HG02642 (cell line): ENCODE data around the gene LILRA6.
"Not testable (repeated sequence)": the region's sequence is repeated elsewhere in the genome, so short reads cannot be mapped to it uniquely, and the experiment has no call there.

Experiments
- ATAC-seq: cut with Tn5 transposase; IDR thresholded peaks from one replicate; pipeline ENCODE4 v1.9.1; 2021; ENCODE audit warnings: mild to moderate bottlenecking; ENCODE audit not compliant: unreplicated experiment, poor library complexity

Gene LILRA6

DNA sequence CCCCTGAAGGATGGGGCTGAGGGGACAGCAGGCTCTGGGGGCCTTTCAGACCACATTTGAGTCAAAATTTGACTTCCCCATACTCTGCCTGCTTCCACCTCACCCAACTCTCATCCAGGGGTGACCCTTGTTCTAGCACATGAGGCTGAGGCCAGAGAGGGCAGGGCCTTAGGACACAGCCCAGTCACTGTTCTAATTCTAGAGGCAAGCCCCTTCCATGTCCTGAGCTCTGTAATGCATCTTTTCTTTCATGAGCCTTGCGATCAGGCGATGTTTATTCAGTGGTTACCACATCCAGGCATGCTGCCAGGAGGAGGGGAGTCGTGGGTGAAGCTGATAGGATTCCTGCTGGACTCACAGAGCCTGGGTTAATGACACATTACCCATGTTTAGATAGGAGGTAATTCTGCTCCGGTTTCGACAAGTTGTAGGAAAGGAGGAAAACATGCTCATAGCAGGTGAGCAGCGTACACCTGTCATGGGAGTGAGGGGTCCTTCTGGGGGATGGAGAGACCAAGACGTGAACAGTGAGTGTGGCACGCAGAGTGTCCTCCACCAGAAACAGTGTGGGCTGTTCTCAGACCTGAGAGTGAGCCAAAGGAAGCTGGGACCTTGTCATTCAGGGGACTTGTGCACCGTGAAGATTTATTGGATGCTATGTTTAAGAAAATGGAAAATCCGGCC lies 32.6 kb downstream of the LILRA6 start:
- no peak for ATAC-seq

GRCh38 chr19:54209058-54209810 lies 33.4 kb downstream of the LILRA6 start:
- no peak for ATAC-seq

GRCh38 chr19:54208784-54209057 lies 33.9 kb downstream of the LILRA6 start:
- no peak for ATAC-seq

- ATAC-seq = peak; percentile 48
Observed at GRCh38 chr19:54207983-54208783, 34.4 kb downstream of the LILRA6 start.

DNA sequence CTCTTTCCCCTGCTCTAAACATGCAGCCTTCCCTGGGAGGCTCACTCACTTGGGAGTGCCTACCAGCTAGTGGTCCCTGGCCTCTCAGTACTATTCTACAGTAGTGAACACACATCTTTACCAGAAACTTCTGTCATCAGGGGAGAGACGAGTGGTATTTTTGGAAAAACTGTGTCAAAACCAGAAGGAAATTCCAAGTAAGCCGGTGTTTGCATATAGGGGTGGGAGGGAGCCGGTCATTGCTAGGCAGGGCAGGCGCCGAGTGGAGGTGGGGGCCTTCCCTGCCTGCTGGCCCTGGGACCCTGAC lies 35.0 kb downstream of the LILRA6 start:
- ATAC-seq = no peak

DNA sequence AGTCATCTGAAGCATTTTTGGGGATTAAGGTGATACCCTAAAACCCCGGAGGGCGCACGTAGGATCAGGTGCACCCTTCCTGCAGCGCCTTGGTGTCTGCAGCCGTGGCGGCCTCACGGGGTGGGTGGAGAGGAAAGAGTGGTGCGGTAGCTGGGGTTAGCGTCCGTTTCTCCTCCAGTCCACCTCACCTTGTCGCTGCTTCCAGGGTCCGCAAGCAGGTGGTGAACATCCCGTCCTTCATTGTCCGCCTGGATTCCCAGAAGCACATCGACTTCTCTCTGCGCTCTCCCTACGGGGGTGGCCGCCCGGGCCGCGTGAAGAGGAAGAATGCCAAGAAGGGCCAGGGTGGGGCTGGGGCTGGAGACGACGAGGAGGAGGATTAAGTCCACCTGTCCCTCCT lies 35.4 kb downstream of the LILRA6 start:
- ATAC-seq = not testable (repeated sequence)

- ATAC-seq = no peak
Observed at GRCh38 chr19:54206831-54207177, 35.8 kb downstream of the LILRA6 start.

DNA sequence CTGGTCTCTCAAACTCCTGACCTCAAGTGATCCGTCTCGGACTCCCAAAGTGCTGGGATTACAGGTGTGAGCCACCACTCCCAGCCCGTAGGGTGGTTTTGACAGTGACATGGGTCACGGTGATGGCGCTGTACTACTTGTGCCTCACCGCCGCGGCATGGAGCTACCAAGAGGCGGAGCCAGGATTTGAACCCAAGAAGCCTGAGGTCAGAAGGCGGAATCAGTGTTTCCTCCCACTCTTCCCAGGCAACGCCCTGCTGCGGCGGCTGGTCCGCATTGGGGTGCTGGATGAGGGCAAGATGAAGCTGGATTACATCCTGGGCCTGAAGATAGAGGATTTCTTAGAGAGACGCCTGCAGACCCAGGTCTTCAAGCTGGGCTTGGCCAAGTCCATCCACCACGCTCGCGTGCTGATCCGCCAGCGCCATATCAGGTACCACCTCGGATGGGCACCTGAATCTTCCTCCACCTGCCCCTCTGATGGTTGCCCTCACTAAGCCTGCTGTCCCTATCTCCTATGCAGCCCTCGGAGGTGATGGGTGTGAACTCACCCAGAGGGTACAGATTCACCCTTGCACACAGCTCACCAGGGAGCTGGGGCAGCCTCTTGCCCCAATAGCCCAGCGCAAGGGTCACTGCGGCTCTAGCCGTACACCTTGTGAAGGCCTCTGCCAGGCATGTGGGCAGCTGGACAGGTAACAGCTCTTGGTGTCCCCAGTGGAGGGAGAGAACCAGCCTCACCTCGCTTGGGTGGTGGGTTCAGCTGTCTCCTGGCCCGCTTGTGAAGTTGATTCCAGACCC lies 36.4 kb downstream of the LILRA6 start:
- no peak for ATAC-seq

DNA sequence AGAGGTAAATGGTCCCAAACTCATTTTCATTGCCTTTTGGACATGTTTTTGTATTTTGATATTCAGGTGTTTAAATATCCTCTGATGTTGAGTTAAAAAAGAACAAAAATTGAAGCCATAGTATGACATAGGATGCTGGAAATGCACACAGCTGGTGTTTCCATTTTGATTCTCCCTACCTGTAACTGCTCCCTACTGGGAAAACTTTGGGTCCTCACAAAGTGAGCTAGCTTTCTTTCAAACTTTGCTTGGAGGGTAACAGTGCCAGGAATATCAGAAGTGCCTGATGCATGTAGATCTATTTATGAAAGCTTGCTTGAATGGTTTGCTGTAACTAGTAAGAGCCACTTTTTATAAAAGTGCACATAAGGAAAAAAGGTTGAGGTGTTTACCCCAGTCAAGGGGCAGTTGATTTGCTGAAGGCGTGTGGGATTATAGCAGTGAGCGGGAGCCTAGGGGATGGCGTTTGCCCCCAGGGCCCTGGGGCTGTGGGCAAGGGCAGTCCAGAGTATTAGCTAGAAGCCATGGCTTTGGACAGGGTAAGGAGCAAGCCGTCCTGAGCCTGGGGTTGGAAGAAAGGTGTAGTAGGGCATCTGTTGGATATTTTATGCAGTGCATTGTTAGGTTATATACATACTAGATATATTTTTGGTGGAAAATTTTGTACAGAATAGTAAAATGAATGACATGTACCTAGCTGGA lies 37.7 kb downstream of the LILRA6 start:
- ATAC-seq = no peak

GRCh38 chr19:54203151-54203611 lies 39.4 kb downstream of the LILRA6 start:
- ATAC-seq = no peak

DNA sequence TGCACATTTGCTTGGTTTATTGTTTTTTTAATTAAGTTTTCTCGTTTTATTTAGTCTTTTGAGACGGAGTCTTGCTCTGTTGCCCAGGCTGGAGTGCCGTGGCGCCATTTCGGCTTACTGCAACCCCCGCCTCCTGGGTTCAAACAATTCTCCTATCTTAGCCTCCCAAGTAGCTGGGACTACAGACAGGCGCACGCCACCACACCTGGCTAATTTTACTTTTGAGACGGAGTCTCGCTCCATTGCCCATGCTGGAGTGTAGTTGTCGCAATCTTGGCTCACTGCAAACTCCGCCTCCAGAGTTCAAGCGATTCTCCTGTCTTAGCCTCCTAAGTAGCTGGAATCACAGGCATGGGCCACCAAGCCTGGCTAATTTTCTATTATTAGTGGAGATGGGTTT lies 40.6 kb downstream of the LILRA6 start:
- ATAC-seq = no peak

DNA sequence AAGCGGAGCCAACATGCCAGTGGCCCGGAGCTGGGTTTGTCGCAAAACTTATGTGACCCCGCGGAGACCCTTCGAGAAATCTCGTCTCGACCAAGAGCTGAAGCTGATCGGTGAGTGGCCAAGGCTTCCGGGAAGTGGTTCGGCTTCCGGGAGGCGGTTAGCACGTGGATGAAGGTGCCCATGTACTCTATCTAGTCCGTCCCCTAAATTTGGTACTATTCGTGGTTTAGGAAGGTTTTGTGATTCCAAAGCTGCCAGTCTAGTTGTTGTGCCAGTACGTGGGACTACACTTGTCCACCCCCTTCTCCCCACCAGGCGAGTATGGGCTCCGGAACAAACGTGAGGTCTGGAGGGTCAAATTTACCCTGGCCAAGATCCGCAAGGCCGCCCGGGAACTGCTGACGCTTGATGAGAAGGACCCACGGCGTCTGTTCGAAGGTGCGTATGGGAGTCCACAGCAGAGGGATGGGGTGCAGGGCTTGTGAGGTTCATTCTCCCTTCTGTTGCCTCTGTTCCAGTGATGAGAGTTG lies 41.4 kb downstream of the LILRA6 start:
- no peak for ATAC-seq

DNA sequence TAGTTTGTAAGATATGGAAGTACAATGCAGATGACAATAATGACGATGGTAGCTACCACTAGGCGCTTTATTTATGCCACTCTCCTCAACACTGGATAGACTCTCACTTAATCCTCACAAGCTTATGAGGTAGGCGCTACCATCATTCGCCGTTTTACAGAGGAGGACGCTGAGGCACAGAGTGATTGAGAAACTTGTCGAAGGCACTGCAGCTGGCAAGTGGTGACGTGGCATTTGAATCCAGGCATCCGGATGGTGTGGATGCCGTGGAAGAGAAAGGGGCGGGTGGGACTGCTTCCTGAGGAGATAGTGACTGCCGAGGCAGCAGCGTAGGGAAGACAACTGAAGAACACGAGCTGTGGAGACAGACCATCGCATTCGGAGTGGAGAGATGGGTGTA lies 43.2 kb downstream of the LILRA6 start:
- ATAC-seq = no peak

DNA sequence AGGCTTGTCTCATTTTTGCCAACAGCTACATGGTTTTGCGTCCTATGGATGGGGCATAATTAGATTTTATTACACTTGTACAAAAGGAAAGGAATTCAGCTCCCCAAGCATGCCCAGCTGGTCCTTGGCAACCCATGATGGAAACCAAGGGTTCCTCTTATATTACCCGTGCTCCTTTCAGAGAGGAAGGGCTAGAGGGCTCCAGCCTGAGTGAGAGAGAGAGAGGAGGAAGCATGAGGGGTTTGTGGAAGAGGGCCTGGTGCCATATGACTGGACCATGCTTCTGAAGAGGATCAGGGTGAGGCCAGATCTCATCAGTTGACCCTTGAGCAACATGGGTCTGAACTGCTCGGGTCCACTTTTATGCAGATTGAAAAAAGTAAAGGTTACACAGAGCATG lies 45.5 kb downstream of the LILRA6 start:
- no peak for ATAC-seq

DNA sequence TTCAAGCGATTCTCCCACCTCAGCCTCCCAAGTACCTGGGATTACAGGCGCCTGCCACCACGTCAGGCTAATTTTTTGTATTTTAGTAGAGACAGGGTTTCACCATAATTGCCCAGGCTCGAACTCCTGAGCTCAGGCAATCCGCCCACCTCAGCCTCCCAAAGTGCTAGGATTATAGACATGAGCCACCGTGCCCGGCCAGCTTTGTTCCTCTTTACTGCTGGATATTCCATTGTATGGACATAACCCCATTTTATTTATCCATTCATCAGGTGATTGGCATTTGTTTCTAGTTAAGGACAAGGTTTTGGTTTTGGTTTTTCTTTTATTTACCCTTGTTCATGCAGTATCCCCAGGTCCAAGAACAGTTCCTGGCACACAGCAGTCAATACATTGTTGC lies 46.1 kb downstream of the LILRA6 start:
- no peak for ATAC-seq

DNA sequence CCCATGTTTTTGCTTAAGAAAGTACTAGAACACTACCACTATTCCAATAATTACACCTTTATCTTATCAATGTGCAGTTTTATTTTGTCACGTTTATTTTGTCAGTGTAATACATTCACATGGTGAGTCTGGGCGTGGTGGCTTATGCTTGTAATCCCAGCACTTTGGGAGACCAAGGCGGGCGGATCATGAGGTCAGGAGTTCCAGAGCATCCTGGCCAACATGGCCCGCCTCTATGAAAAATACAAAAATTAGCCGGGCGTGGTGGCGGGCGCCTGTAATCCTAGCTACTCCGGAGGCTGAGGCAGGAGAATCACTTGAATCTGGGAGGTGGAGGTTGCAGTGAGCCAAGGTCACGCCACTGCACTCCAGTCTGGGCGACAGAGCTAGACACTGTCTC lies 48.1 kb downstream of the LILRA6 start:
- not testable (repeated sequence) for ATAC-seq

DNA sequence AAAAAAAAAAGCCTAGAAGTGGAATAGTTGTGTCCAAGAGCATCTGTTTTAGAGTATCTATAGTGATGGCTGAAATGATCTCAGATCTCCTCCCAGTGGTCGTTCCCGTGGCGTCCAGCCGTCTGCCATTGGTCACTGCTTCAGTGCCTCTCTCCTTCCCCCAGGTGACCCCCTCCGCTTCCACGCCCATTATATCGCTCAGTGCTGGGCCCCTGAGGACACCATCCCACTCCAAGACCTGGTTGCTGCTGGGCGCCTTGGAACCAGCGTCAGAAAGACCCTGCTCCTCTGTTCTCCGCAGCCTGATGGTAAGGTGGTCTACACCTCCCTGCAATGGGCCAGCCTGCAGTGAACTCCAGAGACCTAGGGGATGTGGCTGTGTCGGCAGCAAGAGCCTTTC lies 49.6 kb downstream of the LILRA6 start:
- ATAC-seq = no peak

DNA sequence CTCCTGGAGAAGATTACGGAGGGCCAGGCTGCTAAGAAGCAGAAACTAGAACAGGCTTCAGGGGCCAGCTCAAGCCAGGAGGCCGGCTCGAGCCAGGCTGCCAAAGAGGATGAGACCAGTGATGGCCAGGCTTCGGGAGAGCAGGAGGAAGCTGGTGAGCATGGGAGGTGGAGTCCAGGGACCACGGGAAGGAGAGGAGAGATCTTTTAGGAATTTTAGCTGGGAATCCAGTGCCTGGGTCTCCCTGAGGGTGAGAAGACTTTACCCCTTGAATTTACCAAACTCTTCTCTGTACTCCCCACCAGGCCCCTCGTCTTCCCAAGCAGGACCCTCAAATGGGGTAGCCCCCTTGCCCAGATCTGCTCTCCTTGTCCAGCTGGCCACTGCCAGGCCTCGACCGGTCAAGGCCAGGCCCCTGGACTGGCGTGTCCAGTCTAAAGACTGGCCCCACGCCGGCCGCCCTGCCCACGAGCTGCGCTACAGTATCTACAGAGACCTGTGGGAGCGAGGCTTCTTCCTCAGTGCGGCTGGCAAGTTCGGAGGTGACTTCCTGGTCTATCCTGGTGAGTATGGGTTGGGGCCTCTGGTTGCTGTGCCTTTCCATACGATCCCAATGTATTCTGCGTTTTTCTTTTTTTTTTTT lies 50.7 kb downstream of the LILRA6 start:
- no peak for ATAC-seq

DNA sequence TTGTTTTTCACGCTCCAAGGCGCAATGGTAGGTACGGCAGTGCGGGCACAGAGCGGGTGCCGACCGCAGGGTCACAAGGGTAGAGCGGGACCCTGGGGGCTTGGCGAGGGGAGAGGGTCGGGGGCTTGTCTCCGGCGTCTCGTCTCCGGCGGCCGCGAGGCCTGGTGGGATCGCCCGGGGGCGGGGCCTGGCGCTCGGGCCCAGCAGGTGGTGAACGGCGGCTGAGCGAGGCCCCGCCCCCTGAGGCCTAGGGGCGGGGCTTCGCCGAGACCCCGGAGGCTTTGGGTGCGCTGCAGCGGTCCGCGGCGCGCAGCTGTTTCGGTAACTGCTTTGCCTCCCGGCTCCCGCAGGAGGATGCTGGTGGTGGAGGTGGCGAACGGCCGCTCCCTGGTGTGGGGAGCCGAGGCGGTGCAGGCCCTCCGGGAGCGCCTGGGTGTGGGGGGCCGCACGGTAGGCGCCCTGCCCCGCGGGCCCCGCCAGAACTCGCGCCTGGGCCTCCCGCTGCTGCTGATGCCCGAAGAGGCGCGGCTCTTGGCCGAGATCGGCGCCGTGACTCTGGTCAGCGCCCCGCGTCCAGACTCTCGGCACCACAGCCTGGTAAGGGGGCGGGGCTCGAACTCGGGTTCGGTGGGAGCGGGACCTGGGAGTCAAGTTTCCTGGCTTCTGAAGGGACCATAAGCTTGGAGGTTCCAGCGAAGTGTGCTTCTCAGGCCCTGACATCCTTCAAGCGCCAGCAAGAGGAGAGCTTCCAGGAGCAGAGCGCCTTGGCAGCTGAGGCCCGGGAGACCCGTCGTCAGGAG lies 51.4 kb downstream of the LILRA6 start, which contains the start of gene TSEN34:
TSEN34 (plus strand) TSS at position 298 of the 800 bp plus-strand sequence; CDS start at position 355, 57 bp downstream.
- peak; percentile 35 for ATAC-seq
